Natural killer cell (primary cell): ENCODE results near the gene MSANTD7. TPM values are rescaled to one million over a fixed set of nuclear protein-coding genes. Genes with fewer than 3 reads are reported as not detected.
"Not testable (repeated sequence)": the region's sequence is repeated elsewhere in the genome, so short reads cannot be mapped to it uniquely, and the experiment has no call there.

Source experiments
- ATAC-seq, 3 donors: fragments of 150-1000 bp in 2 of 3; fragments of 200-7000 bp in 1 of 3; cut with Tn5 transposase; 1 replicate in 1 of 3; 2 replicates in 2 of 3; pipeline ENCODE4 v1.10.0; 2021; ENCODE audit warnings: mild to moderate bottlenecking in 2 of 3, moderate library complexity in 2 of 3
- DNase-seq, 2 donors: peaks; one replicate each; pipeline versions ENCODE4 v3.0.0 to v3.0.0-alpha.2; 2013 to 2021; ENCODE audit warnings: mixed read lengths in 1 of 2
- H3K27ac ChIP-seq: one replicate; pipeline ENCODE4 v1.5.1; 2013; ENCODE audit warnings: mild to moderate bottlenecking, low read length
- H3K27me3 ChIP-seq: one replicate; pipeline ENCODE4 v1.6.1; 2013; ENCODE audit warnings: low read length; ENCODE audit not compliant: control insufficient read depth, insufficient read depth
- H3K36me3 ChIP-seq: one replicate; pipeline ENCODE4 v1.6.1; 2013; ENCODE audit warnings: low read length; ENCODE audit not compliant: control insufficient read depth, insufficient read depth
- H3K4me1 ChIP-seq: one replicate; pipeline ENCODE4 v1.6.1; 2013; ENCODE audit warnings: low read length; ENCODE audit not compliant: control insufficient read depth, insufficient read depth
- H3K4me3 ChIP-seq: one replicate; pipeline ENCODE4 v1.5.1; 2013; ENCODE audit warnings: low read length
- H3K9me3 ChIP-seq: one replicate; pipeline ENCODE4 v1.6.1; 2013; ENCODE audit warnings: low read length; ENCODE audit not compliant: control insufficient read depth, insufficient read depth
- H3K27ac Mint-ChIP-seq, 2 donors: one replicate each; pipeline ENCODE4 v1.8.0; 2022; ENCODE audit warnings: mild to moderate bottlenecking in 2 of 2, mixed read lengths in 2 of 2, moderate library complexity in 1 of 2
- H3K27me3 Mint-ChIP-seq, 2 donors: one replicate each; pipeline ENCODE4 v1.8.0; 2022; ENCODE audit warnings: low read depth in 2 of 2, mixed read lengths in 2 of 2
- H3K36me3 Mint-ChIP-seq: one replicate; pipeline ENCODE4 v1.8.0; 2022; ENCODE audit warnings: mixed read lengths
- H3K4me1 Mint-ChIP-seq, 2 donors: one replicate each; pipeline ENCODE4 v1.8.0; 2022; ENCODE audit warnings: mixed read lengths in 2 of 2
- H3K4me3 Mint-ChIP-seq: one replicate; pipeline ENCODE4 v1.8.0; 2022; ENCODE audit warnings: mild to moderate bottlenecking, moderate library complexity, mixed read lengths
- H3K9me3 Mint-ChIP-seq, 2 donors: one replicate each; pipeline ENCODE4 v1.8.0; 2022; ENCODE audit warnings: mixed read lengths in 2 of 2
- WGBS: methylation state at CpG from one replicate; pipeline ENCODE4 v1.1.7; 2013; ENCODE audit warnings: missing lambda C conversion rate; ENCODE audit not compliant: insufficient coverage; 5-methylcytosine and 5-hydroxymethylcytosine counted together
- intact Hi-C: fragments of 100-400 bp; cut with micrococcal nuclease; formaldehyde crosslinking; loops from one replicate; pipeline ENCODE4 v1.14.2; 2022
- total RNA-seq, 4 donors: library from RNA; stranded (reverse); fragments of 120-200 nt in 1 of 4; gene quantifications; one replicate each; pipeline versions ENCODE4 v1.2.3 to v1.2.4, GENCODE V29; 2013 to 2022
- TF ChIP-seq, protein P1 (sequence below): fragments of 200-600 bp; IDR thresholded peaks from one replicate; pipeline ENCODE4 v1.8.0; 2022; ENCODE audit warnings: antibody characterized with exemption

MSANTD7 gene
- total RNA-seq, 3 donors from 2014 or later (not counting 1 experiment from before 2014, with no cell fraction given) = 19.6 to 25.1 (median 24.0) TPM

DNA sequence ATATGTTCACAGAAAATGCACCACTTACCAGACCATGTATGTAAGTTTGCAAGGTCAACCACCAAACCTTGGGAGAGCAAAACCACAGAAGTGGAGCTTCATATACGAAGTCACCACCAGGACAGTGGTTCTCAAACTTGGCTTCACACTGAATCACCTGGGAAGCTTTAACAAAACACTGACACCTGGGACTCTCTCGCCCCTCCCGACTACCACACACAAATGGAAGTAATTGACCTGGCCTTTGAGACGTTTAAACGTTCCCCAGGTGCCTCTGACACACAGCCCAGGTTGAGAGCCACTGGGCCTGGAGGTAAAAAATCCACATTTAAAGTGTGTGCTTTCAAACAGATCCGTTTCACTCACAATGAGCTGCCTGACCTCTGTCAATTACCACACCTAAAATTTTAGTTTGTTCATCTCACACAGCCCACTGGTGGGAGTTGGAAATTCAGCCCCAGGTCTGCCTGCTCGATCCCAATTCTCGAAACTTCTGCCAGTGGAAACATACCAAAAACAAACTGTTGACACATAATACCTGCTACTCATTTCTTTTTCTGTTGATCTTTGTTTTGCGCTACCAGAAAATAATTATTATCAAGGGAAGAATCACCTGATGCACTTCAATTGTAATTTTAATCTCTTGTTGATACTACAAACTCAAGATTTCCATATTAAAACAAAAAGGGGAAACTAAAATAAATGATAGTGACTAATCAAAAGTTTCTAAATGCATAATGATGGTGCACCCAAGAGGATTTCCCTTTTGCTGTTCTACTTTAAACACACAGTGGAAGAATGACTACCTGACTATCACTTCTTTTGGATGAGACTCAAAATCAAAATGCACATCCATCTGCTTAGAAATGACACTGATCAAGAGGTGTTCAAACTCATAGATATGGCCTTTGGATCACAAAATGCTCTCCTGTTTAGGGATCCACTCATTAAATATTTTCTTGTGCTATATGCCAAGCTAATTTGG is 26.8 kb upstream of the MSANTD7 start:
- Histone ChIP-seq H3K9me3 (no peaks in the 10 kb centered on the region), H3K4me3 (no peak overlapping the region), H3K36me3 (no peaks in the 10 kb centered on the region), H3K27ac (no peak overlapping the region), H3K4me1 (peaks cover 6% of the 10 kb centered on the region), H3K27me3 (no peaks in the 10 kb centered on the region)
- intact Hi-C loops = no loop called here
- H3K27ac Mint-ChIP-seq = no peak overlapping the region
- H3K36me3 Mint-ChIP-seq = no peaks in the 10 kb centered on the region
- ATAC-seq (no peak), DNase-seq (no peak)
- H3K27me3 Mint-ChIP-seq = no peaks in the 10 kb centered on the region
- no peak overlapping the region for H3K4me3 Mint-ChIP-seq
- 88% methylated on average over 9 of the region's 9 CpGs for WGBS
- TF ChIP-seq, protein P1, sequence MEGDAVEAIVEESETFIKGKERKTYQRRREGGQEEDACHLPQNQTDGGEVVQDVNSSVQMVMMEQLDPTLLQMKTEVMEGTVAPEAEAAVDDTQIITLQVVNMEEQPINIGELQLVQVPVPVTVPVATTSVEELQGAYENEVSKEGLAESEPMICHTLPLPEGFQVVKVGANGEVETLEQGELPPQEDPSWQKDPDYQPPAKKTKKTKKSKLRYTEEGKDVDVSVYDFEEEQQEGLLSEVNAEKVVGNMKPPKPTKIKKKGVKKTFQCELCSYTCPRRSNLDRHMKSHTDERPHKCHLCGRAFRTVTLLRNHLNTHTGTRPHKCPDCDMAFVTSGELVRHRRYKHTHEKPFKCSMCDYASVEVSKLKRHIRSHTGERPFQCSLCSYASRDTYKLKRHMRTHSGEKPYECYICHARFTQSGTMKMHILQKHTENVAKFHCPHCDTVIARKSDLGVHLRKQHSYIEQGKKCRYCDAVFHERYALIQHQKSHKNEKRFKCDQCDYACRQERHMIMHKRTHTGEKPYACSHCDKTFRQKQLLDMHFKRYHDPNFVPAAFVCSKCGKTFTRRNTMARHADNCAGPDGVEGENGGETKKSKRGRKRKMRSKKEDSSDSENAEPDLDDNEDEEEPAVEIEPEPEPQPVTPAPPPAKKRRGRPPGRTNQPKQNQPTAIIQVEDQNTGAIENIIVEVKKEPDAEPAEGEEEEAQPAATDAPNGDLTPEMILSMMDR = no peak
- no peaks in the 10 kb centered on the region for H3K9me3 Mint-ChIP-seq
- peaks cover 9% of the 10 kb centered on the region in 2 donors for H3K4me1 Mint-ChIP-seq

DNA sequence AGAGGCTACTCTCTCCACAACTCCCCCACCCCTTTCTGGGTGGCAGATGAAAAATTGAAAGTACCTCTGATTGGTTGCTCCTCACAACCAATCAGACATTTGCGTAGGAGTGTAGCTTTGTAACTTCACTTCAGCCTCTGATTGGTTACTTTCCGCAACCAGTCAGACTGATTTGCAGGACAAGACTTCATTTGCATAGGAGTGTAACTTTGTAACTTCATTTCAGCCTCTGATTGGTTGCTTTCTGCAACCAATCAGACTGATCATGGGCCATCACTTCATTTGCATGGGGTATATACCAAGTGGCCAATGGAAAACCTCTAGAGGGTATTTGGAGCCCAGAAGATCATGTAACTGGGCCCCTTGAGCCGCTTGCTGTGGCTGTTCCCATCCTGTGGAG is 25.8 kb upstream of the MSANTD7 start:
- H3K4me1 ChIP-seq = peaks cover 6% of the 10 kb centered on the region
- H3K27ac Mint-ChIP-seq = peak overlapping the region in 1 of 2 donors; percentile 72
- intact Hi-C loops = no loop called here
- H3K27me3 ChIP-seq = no peaks in the 10 kb centered on the region
- no peak overlapping the region for H3K4me3 Mint-ChIP-seq
- no peaks in the 10 kb centered on the region for H3K36me3 Mint-ChIP-seq
- ATAC-seq = peak; percentile 34 to 51 (median 43)
- TF ChIP-seq, protein P1 = no peak
- no peaks in the 10 kb centered on the region for H3K27me3 Mint-ChIP-seq
- no peaks in the 10 kb centered on the region for H3K9me3 ChIP-seq
- no peaks in the 10 kb centered on the region for H3K9me3 Mint-ChIP-seq
- peak in 1 of 2 donors; percentile 15 for DNase-seq
- H3K36me3 ChIP-seq = no peaks in the 10 kb centered on the region
- no peak overlapping the region for H3K27ac ChIP-seq
- H3K4me3 ChIP-seq = no peak overlapping the region
- WGBS = 80% methylated on average over 3 of the region's 3 CpGs
- peaks cover 9% of the 10 kb centered on the region in 2 donors for H3K4me1 Mint-ChIP-seq

DNA sequence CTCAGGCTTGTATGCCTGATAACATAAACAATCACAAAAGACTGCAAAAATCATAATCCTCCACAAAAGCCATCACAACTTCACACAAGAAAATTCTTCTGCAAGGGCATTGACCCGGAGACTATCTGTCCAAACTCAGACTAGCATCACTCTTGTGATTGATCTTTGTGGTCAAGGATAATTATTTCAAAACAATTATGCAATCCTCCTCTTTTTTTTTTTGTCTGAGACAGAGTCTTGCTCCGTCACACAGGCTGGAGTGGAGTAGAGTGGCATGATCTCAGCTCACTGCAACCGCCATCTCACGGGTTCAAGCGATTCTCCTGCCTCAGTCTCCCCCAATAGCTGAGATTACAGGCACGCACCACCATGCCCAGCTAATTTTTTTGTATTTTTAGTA is 22.4 kb upstream of the MSANTD7 start:
- no peaks in the 10 kb centered on the region for H3K9me3 Mint-ChIP-seq
- Histone ChIP-seq H3K4me1 (peaks cover 6% of the 10 kb centered on the region), H3K27ac (no peak overlapping the region), H3K36me3 (no peaks in the 10 kb centered on the region), H3K9me3 (no peaks in the 10 kb centered on the region), H3K27me3 (no peaks in the 10 kb centered on the region), H3K4me3 (no peak overlapping the region)
- H3K4me3 Mint-ChIP-seq = no peak overlapping the region
- ATAC-seq = no peak
- no peak for DNase-seq
- H3K4me1 Mint-ChIP-seq = peaks cover 9% of the 10 kb centered on the region in 2 donors
- H3K27me3 Mint-ChIP-seq = no peaks in the 10 kb centered on the region
- intact Hi-C loops = no loop called here
- 92% methylated on average over 6 of the region's 6 CpGs for WGBS
- no peaks in the 10 kb centered on the region for H3K36me3 Mint-ChIP-seq
- no peak overlapping the region for H3K27ac Mint-ChIP-seq
- TF ChIP-seq, protein P1 = no peak

DNA sequence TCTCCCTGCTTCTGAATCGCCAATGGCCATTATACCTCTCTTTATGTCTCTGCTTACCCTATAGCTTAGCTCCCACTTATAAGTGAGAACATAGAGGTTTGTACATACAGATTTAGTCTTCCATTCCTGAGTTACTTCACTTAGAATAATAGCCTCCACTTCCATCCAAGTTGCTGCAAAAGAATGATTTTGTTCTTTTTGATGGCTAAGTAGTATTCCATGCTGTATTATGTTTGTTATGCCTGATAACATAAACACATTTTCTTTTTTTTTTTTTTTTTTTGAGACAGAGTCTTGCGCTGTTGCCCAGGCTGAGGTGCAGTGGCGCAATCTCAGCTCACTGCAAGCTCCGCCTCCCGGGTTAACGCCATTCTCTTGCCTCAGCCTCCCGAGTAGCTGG is 21.4 kb upstream of the MSANTD7 start:
- H3K36me3 Mint-ChIP-seq, intact Hi-C loops, H3K4me1 Mint-ChIP-seq, H3K9me3 ChIP-seq, H3K4me1 ChIP-seq, H3K36me3 ChIP-seq, ATAC-seq, H3K4me3 ChIP-seq, H3K27ac Mint-ChIP-seq, DNase-seq, H3K27me3 ChIP-seq, H3K27ac ChIP-seq, H3K9me3 Mint-ChIP-seq, H3K4me3 Mint-ChIP-seq, H3K27me3 Mint-ChIP-seq: not testable (repeated sequence)
- WGBS = 100% methylated on average over 6 of the region's 7 CpGs
